Measurements from ENCODE around the gene ADTRP.

DNA sequence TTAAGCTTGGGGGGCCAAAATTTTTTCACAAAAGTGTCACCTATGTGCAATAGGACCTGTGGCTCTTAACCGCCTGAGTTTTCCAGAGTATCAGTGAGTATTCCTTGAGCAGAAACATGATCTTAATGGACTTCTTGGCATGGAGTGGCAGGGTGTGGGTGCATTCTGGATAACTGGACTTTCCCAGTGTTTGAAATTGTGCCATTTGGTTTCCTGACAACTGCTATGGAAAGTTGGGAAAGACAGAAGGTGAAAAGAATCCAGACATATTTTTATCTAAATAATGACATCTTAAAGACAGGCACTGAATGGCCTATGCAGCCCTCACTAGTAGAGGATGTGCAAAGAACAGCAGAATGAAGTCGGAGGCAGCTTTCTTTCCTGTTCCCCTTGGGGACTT, 34.3 kb upstream of the ADTRP start:
- TF ChIP-seq CTCF (IDR thresholded peaks at IDR 0.05) (no peak), POLR2A (IDR thresholded peaks at IDR 0.05) (no peak)
